ENCODE results near the gene LYST. TPM values are rescaled to one million over a fixed set of nuclear protein-coding genes. Genes with fewer than 3 reads are reported as not detected.

Gene LYST
- total and polyA plus RNA-seq, 2 of the 8 experiments (the other 6 are each of a cell fraction or from before 2014, with no cell fraction given) = 0.29 to 0.58 TPM

DNA sequence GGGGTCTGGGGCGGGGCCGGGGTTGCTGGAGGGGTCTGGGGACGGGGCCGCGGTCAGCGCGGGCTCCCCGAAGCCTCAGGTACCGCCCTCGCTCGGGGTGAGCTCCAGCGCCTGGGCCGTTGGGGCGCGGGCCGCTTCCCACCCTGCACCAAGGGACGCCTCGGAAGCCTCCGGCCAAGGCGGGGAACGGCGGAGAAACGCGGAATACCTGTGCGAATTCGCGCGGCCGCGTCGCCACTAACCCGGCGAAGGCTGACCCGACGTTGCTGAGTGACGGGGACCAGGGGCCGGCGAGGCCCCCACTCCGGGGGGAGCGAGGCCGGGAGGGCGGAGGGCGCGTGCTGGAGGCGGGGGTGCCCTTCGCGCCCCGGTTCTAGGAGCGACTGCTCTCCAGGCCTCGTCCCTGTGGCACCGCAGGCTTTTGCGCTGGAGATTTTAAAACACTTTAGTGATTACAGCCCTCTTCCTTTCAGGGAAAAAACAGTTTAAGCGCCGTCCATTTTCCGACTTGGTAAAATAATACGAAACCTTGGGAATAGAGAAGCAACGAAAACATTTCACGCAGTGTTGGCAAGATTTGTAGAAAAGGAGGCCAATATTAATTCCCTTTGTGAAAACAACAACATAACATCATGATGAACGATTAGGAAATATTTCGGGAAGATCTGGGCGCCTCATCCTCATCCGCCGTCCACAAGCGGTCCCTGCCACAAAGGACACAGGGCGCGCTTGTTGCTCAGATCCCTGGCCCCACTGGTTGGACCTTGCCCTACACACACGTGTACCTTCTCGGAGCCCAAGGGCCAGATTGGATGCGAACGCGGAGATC is 216.2 kb downstream of the LYST start:
- H3K9ac ChIP-seq (replicated peaks in 1 of 4; ENCODE audit: extremely low read depth in 1 of 4, low read depth in 3 of 4, low read length in 3 of 4) = peak overlapping the region; percentile 65 to 77 (median 74)
- POLR2A ChIA-PET (ENCODE audit: partially characterized antibody) = interaction anchor here (0.9 to 1.8 kb wide), 7 partner anchors 8 to 51 kb away, joined by 3 to 5 read pairs (median 3); no protein-coding TSS in a partner anchor
- TF ChIP-seq BRCA1 (IDR thresholded peaks at IDR 0.05; ENCODE audit: low read depth, low read length) (no peak), RFX5 (IDR thresholded peaks at IDR 0.05; ENCODE audit: borderline replicate concordance, low read depth, low read length) (no peak), KDM4A (IDR thresholded peaks at IDR 0.05; ENCODE audit: low read depth, low read length, severe bottlenecking) (peak; percentile 31), CTBP2 (IDR thresholded peaks at IDR 0.05; ENCODE audit: borderline replicate concordance, insufficient read depth, insufficient read length, low read length) (no peak), POLR2A (IDR thresholded peaks at IDR 0.05; ENCODE audit: control extremely low read depth in 1 of 2, low read depth in 2 of 2, low read length in 2 of 2) (peak; percentile 49 to 73), TAF7 (optimal IDR thresholded peaks at IDR 0.05; ENCODE audit: borderline replicate concordance, low read depth, low read length) (peak; percentile 30), SRF (IDR thresholded peaks at IDR 0.05; ENCODE audit: low read depth, low read length) (no peak), GABPA (IDR thresholded peaks at IDR 0.05; ENCODE audit: borderline replicate concordance, insufficient read depth, low read length) (no peak), JUND (IDR thresholded peaks at IDR 0.05; ENCODE audit: low read length) (no peak), CHD1 (IDR thresholded peaks at IDR 0.05; ENCODE audit: low read depth, low read length) (peak; percentile 48; the same call in 1 of the 2 replicates), POLR2AphosphoS5 (IDR thresholded peaks at IDR 0.05; ENCODE audit: low read depth, low read length) (peak; percentile 86)

More for the DNA sequence above, 216.2 kb downstream of the LYST start:
- peak overlapping the region; percentile 82 for H4K5ac ChIP-seq (ENCODE audit: insufficient read length, low read depth, low read length)
- H3K27me3 ChIP-seq (replicated peaks in 1 of 4; ENCODE audit: control insufficient read depth in 3 of 4, extremely low read depth in 1 of 4, insufficient read depth in 3 of 4, low read length in 3 of 4) = no peaks in the 10 kb centered on the region
- H2BK5ac ChIP-seq (ENCODE audit: low read depth, low read length) = peak overlapping the region; percentile 87
- peak overlapping the region; percentile 62 for H4K91ac ChIP-seq (replicated peaks; ENCODE audit: insufficient read length, low read length)
- H2AFZ ChIP-seq (ENCODE audit: low read length) = 0 out of 2 replicates have a peak overlapping the region, but pooled peaks have one; percentile 60
- H3K4me3 ChIP-seq (ENCODE audit: extremely low read depth in 1 of 4, insufficient read depth in 2 of 4, low read depth in 3 of 4, low read length in 4 of 4) = peak overlapping the region; percentile 45 to 87 (median 54)
- peaks cover 0 to 28% of the 10 kb centered on the region in 2 experiments; a peak in 2 of 4 replicates for H3K79me2 ChIP-seq (ENCODE audit: control insufficient read depth in 1 of 2, insufficient read depth in 2 of 2, low read length in 2 of 2)
- H3K9me3 ChIP-seq (ENCODE audit: insufficient read depth in 2 of 2, low read depth in 1 of 2, low read length in 1 of 2) = no peaks in the 10 kb centered on the region
- WGBS, 2 experiments (ENCODE audit: extremely low coverage in 1 of 2, insufficient coverage in 1 of 2, insufficient read length in 1 of 2, insufficient replicate concordance in 2 of 2, low coverage in 1 of 2, low lambda C conversion rate in 2 of 2, missing lambda C conversion rate in 1 of 2) = 4% methylated on average over 46 of the region's 71 CpGs; no CpG with 5 or more reads in 1 of the 2 experiments
- H3K18ac ChIP-seq (ENCODE audit: extremely low read depth, low read length) = peak overlapping the region; percentile 87
- peak overlapping the region; percentile 82 to 91 for H3K4me2 ChIP-seq (ENCODE audit: insufficient read depth in 1 of 2, low read depth in 2 of 2, low read length in 2 of 2)
- peak overlapping the region; percentile 46; the same call in 1 of the 2 replicates for H2AK5ac ChIP-seq (ENCODE audit: low read depth, low read length)
- FAIRE-seq (peak; percentile 73), DNase-seq (ENCODE audit: low read depth in 1 of 2, low spot score in 2 of 2) (peak in 1 of 2 experiments; percentile 87)
- H2BK20ac ChIP-seq (ENCODE audit: low read length) = peak overlapping the region; percentile 61; the same call in 1 of the 2 replicates
- no peaks in the 10 kb centered on the region for H3K79me1 ChIP-seq (ENCODE audit: low read depth, low read length)
- H3K36me3 ChIP-seq (ENCODE audit: control insufficient read depth in 2 of 4, insufficient read depth in 4 of 4, low read length in 3 of 4) = no peaks in the 10 kb centered on the region
- H3K4me1 ChIP-seq (replicated peaks in 1 of 4; ENCODE audit: control insufficient read depth in 3 of 4, insufficient read depth in 4 of 4, low read length in 3 of 4) = peaks cover 0 to 18% (median 6%) of the 10 kb centered on the region in 4 experiments
- H4K20me1 ChIP-seq (replicated peaks in 1 of 2; ENCODE audit: control insufficient read depth in 1 of 2, insufficient read depth in 2 of 2, low read length in 2 of 2) = peaks cover 0 to 2% of the 10 kb centered on the region in 2 experiments
- H3K14ac ChIP-seq (ENCODE audit: insufficient read length) = no peak overlapping the region
- no peak overlapping the region for H3K23ac ChIP-seq (ENCODE audit: insufficient read length)
- H3K27ac ChIP-seq (ENCODE audit: low read depth, low read length) = peak overlapping the region; percentile 72; the same call in 1 of the 2 replicates
- peak overlapping the region; percentile 96 for H2BK12ac ChIP-seq (ENCODE audit: low read depth, low read length)
- CTCF ChIA-PET (ENCODE audit: partially characterized antibody) = interaction anchor here (0.9 to 1.9 kb wide), 3 partner anchors 13 to 104 kb away, joined by 4 to 9 read pairs (median 5); no protein-coding TSS in a partner anchor
- H4K8ac ChIP-seq (ENCODE audit: extremely low read depth, insufficient read depth, low read length) = peak overlapping the region; percentile 84
- H3K56ac ChIP-seq (replicated peaks; ENCODE audit: insufficient read length, low read depth, low read length) = peak overlapping the region; percentile 81
- peak overlapping the region; percentile 72 for H2BK15ac ChIP-seq (ENCODE audit: low read length)
- H3K23me2 ChIP-seq (ENCODE audit: low read depth, low read length) = peaks cover 19% of the 10 kb centered on the region
- H3K4ac ChIP-seq (replicated peaks; ENCODE audit: insufficient read length, low read depth, low read length) = peak overlapping the region; percentile 93
- H2BK120ac ChIP-seq (replicated peaks; ENCODE audit: low read depth, low read length) = peak overlapping the region; percentile 26

Data from H1 (cell line).